ENCODE data around the gene OPA1.

DNA sequence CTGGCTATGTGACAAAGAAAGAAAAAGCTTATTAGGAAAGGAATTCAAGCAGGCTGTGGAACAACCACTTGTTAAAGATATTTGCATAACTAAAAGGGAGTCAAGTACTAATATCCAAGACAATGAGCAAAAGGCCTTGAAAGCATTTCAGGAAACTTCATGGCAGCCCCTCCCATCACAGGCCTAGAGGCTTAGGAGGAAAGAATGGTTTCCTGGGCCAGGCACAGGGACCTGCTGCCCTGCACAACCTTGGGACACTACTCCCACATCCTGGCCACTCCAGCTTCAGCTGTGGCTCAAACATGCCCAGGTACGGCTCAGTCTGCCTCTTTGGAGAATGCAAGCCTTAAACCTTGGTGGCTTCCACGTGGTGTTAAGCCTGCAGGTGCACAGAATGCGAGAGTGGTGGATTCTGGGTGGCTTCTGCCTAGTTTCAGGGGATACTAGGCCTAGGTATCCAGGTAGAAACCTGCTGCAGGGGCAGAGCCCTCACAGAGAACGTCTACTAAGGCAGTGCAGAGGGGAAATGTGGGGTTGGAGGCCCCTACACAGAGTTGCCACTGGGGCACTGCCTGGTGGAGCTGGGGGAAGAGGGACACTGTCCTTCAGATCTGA lies 121.6 kb downstream of the OPA1 start:
- TF ChIP-seq, protein P1, sequence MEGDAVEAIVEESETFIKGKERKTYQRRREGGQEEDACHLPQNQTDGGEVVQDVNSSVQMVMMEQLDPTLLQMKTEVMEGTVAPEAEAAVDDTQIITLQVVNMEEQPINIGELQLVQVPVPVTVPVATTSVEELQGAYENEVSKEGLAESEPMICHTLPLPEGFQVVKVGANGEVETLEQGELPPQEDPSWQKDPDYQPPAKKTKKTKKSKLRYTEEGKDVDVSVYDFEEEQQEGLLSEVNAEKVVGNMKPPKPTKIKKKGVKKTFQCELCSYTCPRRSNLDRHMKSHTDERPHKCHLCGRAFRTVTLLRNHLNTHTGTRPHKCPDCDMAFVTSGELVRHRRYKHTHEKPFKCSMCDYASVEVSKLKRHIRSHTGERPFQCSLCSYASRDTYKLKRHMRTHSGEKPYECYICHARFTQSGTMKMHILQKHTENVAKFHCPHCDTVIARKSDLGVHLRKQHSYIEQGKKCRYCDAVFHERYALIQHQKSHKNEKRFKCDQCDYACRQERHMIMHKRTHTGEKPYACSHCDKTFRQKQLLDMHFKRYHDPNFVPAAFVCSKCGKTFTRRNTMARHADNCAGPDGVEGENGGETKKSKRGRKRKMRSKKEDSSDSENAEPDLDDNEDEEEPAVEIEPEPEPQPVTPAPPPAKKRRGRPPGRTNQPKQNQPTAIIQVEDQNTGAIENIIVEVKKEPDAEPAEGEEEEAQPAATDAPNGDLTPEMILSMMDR (optimal IDR thresholded peaks at IDR 0.05 in 1 of 3, IDR thresholded peaks at IDR 0.05 in 1 of 3, conservative IDR thresholded peaks at IDR 0.05 in 1 of 3; ENCODE audit: extremely low read depth in 1 of 3, insufficient read depth in 2 of 3, low read length in 3 of 3), result no peak
- no peak for TF ChIP-seq EZH2 (IDR thresholded peaks at IDR 0.05; ENCODE audit: low read length)
